ENCODE results near the gene CHCHD3.

CHCHD3 gene

GRCh38 chr7:133007961-133008360 lies 73.9 kb downstream of the CHCHD3 start:
- TF ChIP-seq ZFX (IDR thresholded peaks at IDR 0.05; ENCODE audit: borderline replicate concordance) (no peak), CTCF (IDR thresholded peaks at IDR 0.05) (no peak)
- H3K27ac ChIP-seq, result no peak overlapping the region

GRCh38 chr7:133003052-133003910 lies 78.6 kb downstream of the CHCHD3 start:
- no peak for TF ChIP-seq CTCF (IDR thresholded peaks at IDR 0.05)
- no peak for TF ChIP-seq ZFX (IDR thresholded peaks at IDR 0.05; ENCODE audit: borderline replicate concordance)
- no peak overlapping the region for H3K27ac ChIP-seq

GRCh38 chr7:133001727-133002126 lies 80.2 kb downstream of the CHCHD3 start:
- TF ChIP-seq ZFX (IDR thresholded peaks at IDR 0.05; ENCODE audit: borderline replicate concordance) (no peak), CTCF (IDR thresholded peaks at IDR 0.05) (no peak)

GRCh38 chr7:132999845-133000244 lies 82.0 kb downstream of the CHCHD3 start:
- H3K27ac ChIP-seq, result no peak overlapping the region
- TF ChIP-seq ZFX (IDR thresholded peaks at IDR 0.05; ENCODE audit: borderline replicate concordance) (no peak), CTCF (IDR thresholded peaks at IDR 0.05) (no peak)

More at GRCh38 chr7:133001727-133002126, 80.2 kb downstream of the CHCHD3 start:
- H3K27ac ChIP-seq, result no peak overlapping the region

- H3K27ac ChIP-seq, result no peak overlapping the region
These were observed 83.1 kb downstream of the CHCHD3 start for GRCh38 chr7:132998763-132999162.

GRCh38 chr7:132997505-132997904 lies 84.4 kb downstream of the CHCHD3 start:
- H3K27ac ChIP-seq, result no peak overlapping the region
- TF ChIP-seq ZFX (IDR thresholded peaks at IDR 0.05; ENCODE audit: borderline replicate concordance) (no peak), CTCF (IDR thresholded peaks at IDR 0.05) (no peak)

More at GRCh38 chr7:132998763-132999162, 83.1 kb downstream of the CHCHD3 start:
- TF ChIP-seq ZFX (IDR thresholded peaks at IDR 0.05; ENCODE audit: borderline replicate concordance) (no peak), CTCF (IDR thresholded peaks at IDR 0.05) (no peak)

- TF ChIP-seq CTCF (IDR thresholded peaks at IDR 0.05) (no peak), ZFX (IDR thresholded peaks at IDR 0.05; ENCODE audit: borderline replicate concordance) (no peak)
- no peak overlapping the region for H3K27ac ChIP-seq
These were observed 85.2 kb downstream of the CHCHD3 start for GRCh38 chr7:132996581-132997242.

Measured in 22Rv1 (cell line).